ENCODE measurements around the gene KCNJ3. TPM values are rescaled to one million over a fixed set of nuclear protein-coding genes. Genes with fewer than 3 reads are reported as not detected.

Gene KCNJ3
- polyA plus RNA-seq (ENCODE audit: insufficient read length), result 0.54 TPM

- no peak for DNase-seq (ENCODE audit: low read depth)
These were observed at the start of gene KCNJ3 for GRCh38 chr2:154698296-154698720. KCNJ3 (plus strand) TSS chr2:154698695; CDS start chr2:154698776, 81 bp downstream.

- DNase-seq (ENCODE audit: low read depth), result no peak
These were observed 43.0 kb upstream of the KCNJ3 start for GRCh38 chr2:154655499-154655898.

GRCh38 chr2:154658854-154659253 is 39.6 kb upstream of the KCNJ3 start:
- no peak for DNase-seq (ENCODE audit: low read depth)

GRCh38 chr2:154664248-154664647 is 34.2 kb upstream of the KCNJ3 start:
- DNase-seq (ENCODE audit: low read depth), result no peak

- DNase-seq (ENCODE audit: low read depth), result no peak
These were observed 28.4 kb upstream of the KCNJ3 start for GRCh38 chr2:154670083-154670482.

GRCh38 chr2:154673694-154674093 is 24.8 kb upstream of the KCNJ3 start:
- no peak for DNase-seq (ENCODE audit: low read depth)

- DNase-seq (ENCODE audit: low read depth), result no peak
These were observed 21.1 kb upstream of the KCNJ3 start for GRCh38 chr2:154677401-154677800.

GRCh38 chr2:154681741-154682140 is 16.8 kb upstream of the KCNJ3 start:
- DNase-seq (ENCODE audit: low read depth), result no peak

- no peak for DNase-seq (ENCODE audit: low read depth)
These were observed 12.3 kb upstream of the KCNJ3 start for GRCh38 chr2:154686162-154686561.

GRCh38 chr2:154688373-154688772 is 10.1 kb upstream of the KCNJ3 start:
- DNase-seq (ENCODE audit: low read depth), result no peak

GRCh38 chr2:154689158-154689557 is 9.3 kb upstream of the KCNJ3 start:
- DNase-seq (ENCODE audit: low read depth), result no peak

- DNase-seq (ENCODE audit: low read depth), result no peak
These were observed 5.6 kb upstream of the KCNJ3 start for GRCh38 chr2:154692927-154693326.

- no peak for DNase-seq (ENCODE audit: low read depth)
These were observed 4.7 kb upstream of the KCNJ3 start for GRCh38 chr2:154693741-154694340.

- DNase-seq (ENCODE audit: low read depth), result no peak
These were observed 3.6 kb upstream of the KCNJ3 start for GRCh38 chr2:154694881-154695280.

GRCh38 chr2:154696369-154696768 is 2.1 kb upstream of the KCNJ3 start:
- no peak for DNase-seq (ENCODE audit: low read depth)

GRCh38 chr2:154696810-154697417 is 1.6 kb upstream of the KCNJ3 start:
- no peak for DNase-seq (ENCODE audit: low read depth)

- no peak for DNase-seq (ENCODE audit: low read depth)
These were observed 860 bp upstream of the KCNJ3 start for GRCh38 chr2:154697418-154698252.

GRCh38 chr2:154698721-154699574 is 453 bp downstream of the KCNJ3 start:
- DNase-seq (ENCODE audit: low read depth), result no peak

- DNase-seq (ENCODE audit: low read depth), result no peak
These were observed 1.1 kb downstream of the KCNJ3 start for GRCh38 chr2:154699575-154699930.

- no peak for DNase-seq (ENCODE audit: low read depth)
These were observed 1.6 kb downstream of the KCNJ3 start for GRCh38 chr2:154700136-154700535.

- no peak for DNase-seq (ENCODE audit: low read depth)
These were observed 6.5 kb downstream of the KCNJ3 start for GRCh38 chr2:154704991-154705390.

- no peak for DNase-seq (ENCODE audit: low read depth)
These were observed 8.2 kb downstream of the KCNJ3 start for GRCh38 chr2:154706660-154707059.
